Measurements from ENCODE around the gene MRTO4. TPM values are rescaled to one million over a fixed set of nuclear protein-coding genes. Genes with fewer than 3 reads are reported as not detected.

Gene MRTO4
- total and polyA plus RNA-seq, 10 of the 15 experiments (the other 5 are each of a cell fraction or from before 2014, with no cell fraction given) = 43.5 to 99.5 (median 69.7) TPM

DNA sequence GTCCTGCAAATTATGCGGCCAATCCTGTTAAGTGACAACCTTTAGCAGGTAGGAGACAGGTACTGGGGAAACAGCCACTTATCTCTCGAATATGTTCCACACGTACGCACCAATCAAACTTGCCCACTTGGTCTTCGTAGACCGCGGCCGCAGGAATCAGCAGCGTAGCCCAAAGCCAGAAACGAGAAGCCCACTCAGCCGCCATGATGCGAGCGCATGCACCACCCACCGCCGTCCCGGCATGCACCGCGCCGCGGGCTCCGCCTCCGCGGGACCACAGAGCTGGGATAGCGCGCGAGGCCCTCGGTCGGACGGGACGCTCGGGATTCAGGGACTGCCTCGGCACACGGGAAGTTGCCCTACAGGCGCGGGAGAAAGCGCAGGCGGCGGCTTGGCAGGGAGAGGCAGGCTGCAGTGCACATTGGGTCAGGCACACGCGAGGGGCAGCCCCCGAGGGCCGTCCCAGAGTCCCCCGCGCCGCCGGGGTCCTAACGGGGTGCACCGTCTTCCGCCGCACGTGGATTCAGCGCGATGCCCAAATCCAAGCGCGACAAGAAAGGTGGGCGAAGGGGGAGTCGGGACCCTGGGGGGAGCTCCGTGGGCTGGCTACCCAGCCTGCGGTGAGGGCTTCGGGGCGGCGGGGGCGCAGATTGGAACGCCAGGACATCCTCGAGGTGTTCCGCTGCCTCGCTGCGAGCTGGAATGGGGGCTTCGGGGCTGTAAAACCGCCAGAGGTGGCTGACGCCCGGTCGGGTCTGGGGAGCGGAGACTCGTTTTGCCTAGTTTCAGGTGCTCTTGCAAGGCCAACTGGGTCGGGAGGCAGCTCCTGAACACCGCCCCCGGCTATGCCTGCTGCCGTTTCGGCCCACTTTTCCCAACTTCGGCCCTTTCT, at the start of gene MRTO4, which contains the start of gene EMC1 (continued):
- TF ChIP-seq, protein P1, sequence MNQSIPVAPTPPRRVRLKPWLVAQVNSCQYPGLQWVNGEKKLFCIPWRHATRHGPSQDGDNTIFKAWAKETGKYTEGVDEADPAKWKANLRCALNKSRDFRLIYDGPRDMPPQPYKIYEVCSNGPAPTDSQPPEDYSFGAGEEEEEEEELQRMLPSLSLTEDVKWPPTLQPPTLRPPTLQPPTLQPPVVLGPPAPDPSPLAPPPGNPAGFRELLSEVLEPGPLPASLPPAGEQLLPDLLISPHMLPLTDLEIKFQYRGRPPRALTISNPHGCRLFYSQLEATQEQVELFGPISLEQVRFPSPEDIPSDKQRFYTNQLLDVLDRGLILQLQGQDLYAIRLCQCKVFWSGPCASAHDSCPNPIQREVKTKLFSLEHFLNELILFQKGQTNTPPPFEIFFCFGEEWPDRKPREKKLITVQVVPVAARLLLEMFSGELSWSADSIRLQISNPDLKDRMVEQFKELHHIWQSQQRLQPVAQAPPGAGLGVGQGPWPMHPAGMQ (IDR thresholded peaks at IDR 0.05; ENCODE audit: borderline replicate concordance) = peak; percentile 93
- TF ChIP-seq ZBED1 (IDR thresholded peaks at IDR 0.05; ENCODE audit: borderline replicate concordance) = no peak
- no peak for TF ChIP-seq CBX3 (IDR thresholded peaks at IDR 0.05; ENCODE audit: borderline replicate concordance, low read depth)
- TF ChIP-seq SUZ12 (IDR thresholded peaks at IDR 0.05; ENCODE audit: unreplicated experiment) = no peak
- TF ChIP-seq, protein P2, sequence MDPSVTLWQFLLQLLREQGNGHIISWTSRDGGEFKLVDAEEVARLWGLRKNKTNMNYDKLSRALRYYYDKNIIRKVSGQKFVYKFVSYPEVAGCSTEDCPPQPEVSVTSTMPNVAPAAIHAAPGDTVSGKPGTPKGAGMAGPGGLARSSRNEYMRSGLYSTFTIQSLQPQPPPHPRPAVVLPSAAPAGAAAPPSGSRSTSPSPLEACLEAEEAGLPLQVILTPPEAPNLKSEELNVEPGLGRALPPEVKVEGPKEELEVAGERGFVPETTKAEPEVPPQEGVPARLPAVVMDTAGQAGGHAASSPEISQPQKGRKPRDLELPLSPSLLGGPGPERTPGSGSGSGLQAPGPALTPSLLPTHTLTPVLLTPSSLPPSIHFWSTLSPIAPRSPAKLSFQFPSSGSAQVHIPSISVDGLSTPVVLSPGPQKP (IDR thresholded peaks at IDR 0.05; ENCODE audit: low read depth, low read length) = peak; percentile 44; the same call in 1 of the 2 replicates
- TF ChIP-seq BRCA1 (IDR thresholded peaks at IDR 0.05; ENCODE audit: low read depth, low read length) = no peak
- TF ChIP-seq BACH1 (IDR thresholded peaks at IDR 0.05; ENCODE audit: borderline replicate concordance) = peak; percentile 78
- no peak for TF ChIP-seq MTA2 (IDR thresholded peaks at IDR 0.05; ENCODE audit: low read depth)
- peak; percentile 25 for TF ChIP-seq SIX5 (IDR thresholded peaks at IDR 0.05; ENCODE audit: low read depth, low read length, severe bottlenecking)
- TF ChIP-seq RBBP5 (conservative IDR thresholded peaks at IDR 0.05) = no peak
- peak; percentile 45; the same call in 1 of the 2 replicates for TF ChIP-seq PAX5 (IDR thresholded peaks at IDR 0.05; ENCODE audit: borderline replicate concordance, low read depth, low read length)
- no peak for TF ChIP-seq STAT3 (IDR thresholded peaks at IDR 0.05; ENCODE audit: low read depth, low read length)
- TF ChIP-seq HDAC6 (IDR thresholded peaks at IDR 0.05; ENCODE audit: unreplicated experiment) = peak; percentile 59
- no peak for TF ChIP-seq TARDBP (IDR thresholded peaks at IDR 0.05; ENCODE audit: borderline replicate concordance)
- no peak; the same call in 1 of the 2 replicates for TF ChIP-seq NFIC (IDR thresholded peaks at IDR 0.05; ENCODE audit: low read depth, low read length)
- TF ChIP-seq ATF7 (IDR thresholded peaks at IDR 0.05; ENCODE audit: low read depth) = no peak
- TF ChIP-seq SMARCA5 (IDR thresholded peaks at IDR 0.05) = peak; percentile 61; the same call in 1 of the 2 replicates
- TF ChIP-seq, protein P3, sequence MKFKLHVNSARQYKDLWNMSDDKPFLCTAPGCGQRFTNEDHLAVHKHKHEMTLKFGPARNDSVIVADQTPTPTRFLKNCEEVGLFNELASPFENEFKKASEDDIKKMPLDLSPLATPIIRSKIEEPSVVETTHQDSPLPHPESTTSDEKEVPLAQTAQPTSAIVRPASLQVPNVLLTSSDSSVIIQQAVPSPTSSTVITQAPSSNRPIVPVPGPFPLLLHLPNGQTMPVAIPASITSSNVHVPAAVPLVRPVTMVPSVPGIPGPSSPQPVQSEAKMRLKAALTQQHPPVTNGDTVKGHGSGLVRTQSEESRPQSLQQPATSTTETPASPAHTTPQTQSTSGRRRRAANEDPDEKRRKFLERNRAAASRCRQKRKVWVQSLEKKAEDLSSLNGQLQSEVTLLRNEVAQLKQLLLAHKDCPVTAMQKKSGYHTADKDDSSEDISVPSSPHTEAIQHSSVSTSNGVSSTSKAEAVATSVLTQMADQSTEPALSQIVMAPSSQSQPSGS (IDR thresholded peaks at IDR 0.05; ENCODE audit: low read length) = no peak
- peak; percentile 78 to 90 for TF ChIP-seq BHLHE40 (IDR thresholded peaks at IDR 0.05; ENCODE audit: borderline replicate concordance in 1 of 2, low read depth in 2 of 2, low read length in 1 of 2)
- no peak for TF ChIP-seq ZNF384 (IDR thresholded peaks at IDR 0.05; ENCODE audit: borderline replicate concordance, low read depth, low read length)
- TF ChIP-seq EGR1 (IDR thresholded peaks at IDR 0.05; ENCODE audit: borderline replicate concordance in 1 of 2, low read depth in 2 of 2, low read length in 2 of 2) = peak in 1 of 2 experiments; percentile 87; a peak in 2 of 3 replicates
- peak; percentile 3 to 61; a peak in 1 of 4 replicates for TF ChIP-seq SRF (IDR thresholded peaks at IDR 0.05; ENCODE audit: low read depth in 2 of 2, low read length in 2 of 2)
- TF ChIP-seq NRF1 (conservative IDR thresholded peaks at IDR 0.05; ENCODE audit: low read depth, low read length) = no peak
- TF ChIP-seq BCL11A (IDR thresholded peaks at IDR 0.05; ENCODE audit: low read depth, low read length) = no peak
- TF ChIP-seq CHD4 (IDR thresholded peaks at IDR 0.05) = no peak
- TF ChIP-seq RB1 (IDR thresholded peaks at IDR 0.05; ENCODE audit: borderline replicate concordance) = peak; percentile 96; the same call in 1 of the 2 replicates

All from GM12878 (cell line).